ENCODE results near the gene ARID4B.

DNA sequence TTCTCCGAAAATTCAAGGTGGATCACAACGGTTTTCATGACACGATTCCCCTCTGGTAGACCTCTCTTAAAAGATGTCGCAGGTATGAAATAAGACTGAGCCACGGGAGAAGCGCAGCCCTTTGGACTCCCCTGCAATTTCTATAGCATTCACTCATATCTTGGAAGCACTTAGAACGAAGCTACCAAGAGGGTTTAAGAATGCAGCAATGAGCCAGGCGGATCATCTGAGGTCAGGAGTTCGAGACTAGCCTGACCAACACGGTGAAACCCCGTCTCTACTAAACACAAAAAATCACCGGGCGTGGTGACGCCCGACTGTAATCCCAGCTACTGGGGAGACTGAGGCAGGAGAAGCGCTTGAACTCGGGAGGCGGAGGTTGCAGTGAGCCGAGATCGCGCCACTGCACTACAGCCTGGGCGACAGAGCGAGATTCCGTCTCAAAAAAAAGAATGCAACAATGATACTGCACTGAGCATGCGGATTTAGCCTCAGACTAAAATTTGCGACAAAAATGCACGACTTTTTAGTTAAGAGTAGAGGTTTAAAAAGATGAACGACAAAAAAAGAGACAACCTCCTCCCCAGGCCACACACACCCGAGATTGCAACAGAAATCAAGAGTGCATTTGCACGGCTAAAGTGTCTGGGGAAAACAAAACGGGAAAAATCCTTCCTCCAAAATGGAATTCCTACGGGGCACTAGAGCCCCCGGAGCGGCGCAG, 200.1 kb downstream of the ARID4B start:
- TF ChIP-seq, protein P1, sequence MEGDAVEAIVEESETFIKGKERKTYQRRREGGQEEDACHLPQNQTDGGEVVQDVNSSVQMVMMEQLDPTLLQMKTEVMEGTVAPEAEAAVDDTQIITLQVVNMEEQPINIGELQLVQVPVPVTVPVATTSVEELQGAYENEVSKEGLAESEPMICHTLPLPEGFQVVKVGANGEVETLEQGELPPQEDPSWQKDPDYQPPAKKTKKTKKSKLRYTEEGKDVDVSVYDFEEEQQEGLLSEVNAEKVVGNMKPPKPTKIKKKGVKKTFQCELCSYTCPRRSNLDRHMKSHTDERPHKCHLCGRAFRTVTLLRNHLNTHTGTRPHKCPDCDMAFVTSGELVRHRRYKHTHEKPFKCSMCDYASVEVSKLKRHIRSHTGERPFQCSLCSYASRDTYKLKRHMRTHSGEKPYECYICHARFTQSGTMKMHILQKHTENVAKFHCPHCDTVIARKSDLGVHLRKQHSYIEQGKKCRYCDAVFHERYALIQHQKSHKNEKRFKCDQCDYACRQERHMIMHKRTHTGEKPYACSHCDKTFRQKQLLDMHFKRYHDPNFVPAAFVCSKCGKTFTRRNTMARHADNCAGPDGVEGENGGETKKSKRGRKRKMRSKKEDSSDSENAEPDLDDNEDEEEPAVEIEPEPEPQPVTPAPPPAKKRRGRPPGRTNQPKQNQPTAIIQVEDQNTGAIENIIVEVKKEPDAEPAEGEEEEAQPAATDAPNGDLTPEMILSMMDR (IDR thresholded peaks at IDR 0.05; ENCODE audit: low read length) = no peak
- TF ChIP-seq EZH2 (IDR thresholded peaks at IDR 0.05; ENCODE audit: borderline replicate concordance, low read length) = no peak
